ENCODE results near the gene MEGF6.

- TF ChIP-seq CTCF (IDR thresholded peaks at IDR 0.05) = no peak
- no peak for TF ChIP-seq EZH2 (IDR thresholded peaks at IDR 0.05; ENCODE audit: borderline replicate concordance, insufficient read depth, low read depth, low read length, poor library complexity, severe bottlenecking)
These were observed at the start of gene MEGF6 for GRCh38 chr1:3611170-3612019.
